GM21423 (cell line): ENCODE measurements around the gene NR3C1.
A peak's percentile ranks its signal among the peaks of the same experiment; 100 is the strongest.

Experiments
- ATAC-seq: cut with Tn5 transposase; IDR thresholded peaks from one replicate; pipeline ENCODE4 v1.9.1; 2021; ENCODE audit warnings: mild to moderate bottlenecking, moderate library complexity; ENCODE audit not compliant: unreplicated experiment

Gene NR3C1

GRCh38 chr5:143403593-143404415, at the start of gene NR3C1:
Gene NR3C1 (minus strand): TSS chr5:143403686. CDS start chr5:143400839, 2,847 bp downstream.
- peak; percentile 64 for ATAC-seq

GRCh38 chr5:143449772-143450171, 46.3 kb upstream of the NR3C1 start:
- no peak for ATAC-seq

- ATAC-seq = no peak
These were observed 45.0 kb upstream of the NR3C1 start for GRCh38 chr5:143448518-143448917.

GRCh38 chr5:143447983-143448382, 44.5 kb upstream of the NR3C1 start:
- no peak for ATAC-seq

DNA sequence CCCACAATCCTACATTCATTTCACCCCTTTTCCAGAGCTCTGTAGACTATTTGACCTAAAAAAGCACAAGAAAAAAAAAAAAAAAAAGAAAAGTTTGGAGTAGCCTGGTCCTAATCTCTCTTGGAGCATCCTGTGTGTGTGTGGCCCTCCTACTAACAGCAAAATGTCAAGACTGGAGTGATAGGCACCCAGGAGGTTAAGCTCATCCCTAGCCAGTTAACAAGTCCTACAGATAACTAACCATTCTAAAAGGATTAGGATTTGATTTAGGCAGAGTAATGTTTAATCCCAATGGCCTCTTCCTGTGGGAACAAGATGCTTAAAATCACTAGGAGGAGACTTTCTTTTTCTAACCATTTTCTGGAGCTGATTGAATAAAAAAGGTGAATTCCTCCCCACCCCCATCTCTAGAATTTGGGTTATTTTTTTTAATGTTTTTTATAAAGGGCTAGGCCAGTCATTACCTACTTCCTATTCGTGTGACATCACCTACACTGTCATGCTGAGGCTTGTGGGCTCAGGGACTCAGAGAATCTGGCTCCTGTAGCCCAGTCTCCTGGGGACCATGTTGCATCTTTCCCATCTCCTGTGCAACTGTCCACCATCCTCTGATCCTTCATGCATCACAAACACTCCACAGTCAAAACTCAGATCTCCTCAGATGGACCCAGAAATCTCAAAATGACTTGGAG, 43.2 kb upstream of the NR3C1 start:
- no peak for ATAC-seq

- no peak for ATAC-seq
These were observed 42.3 kb upstream of the NR3C1 start for GRCh38 chr5:143445776-143446175.

GRCh38 chr5:143443330-143443729, 39.8 kb upstream of the NR3C1 start:
- no peak for ATAC-seq

DNA sequence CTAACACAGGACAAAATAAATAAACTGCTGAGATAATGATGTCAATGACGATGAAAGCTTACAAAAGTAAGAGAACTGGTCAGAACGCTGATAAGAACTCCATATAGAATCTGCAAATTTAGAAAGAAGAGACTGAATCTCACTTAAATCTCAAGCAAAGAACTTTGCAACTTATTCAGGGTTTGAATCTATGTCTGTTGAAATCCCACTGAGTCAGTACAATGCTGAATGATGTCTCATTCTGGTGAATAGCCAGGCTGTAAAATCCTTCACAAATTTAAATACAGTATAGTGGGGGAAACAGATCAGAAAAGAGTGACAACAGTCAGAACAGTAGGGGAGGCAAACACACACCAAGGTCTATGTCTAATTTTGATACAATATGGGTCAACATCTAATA, 38.9 kb upstream of the NR3C1 start:
- no peak for ATAC-seq

- no peak for ATAC-seq
These were observed 37.1 kb upstream of the NR3C1 start for GRCh38 chr5:143440448-143441115.

GRCh38 chr5:143437666-143438273, 34.3 kb upstream of the NR3C1 start:
- no peak for ATAC-seq

GRCh38 chr5:143436871-143437270, 33.4 kb upstream of the NR3C1 start:
- no peak for ATAC-seq

- ATAC-seq = peak; percentile 88
These were observed 31.7 kb upstream of the NR3C1 start for GRCh38 chr5:143435210-143435657.

- ATAC-seq = peak; percentile 28
These were observed 31.0 kb upstream of the NR3C1 start for GRCh38 chr5:143434261-143435209.

DNA sequence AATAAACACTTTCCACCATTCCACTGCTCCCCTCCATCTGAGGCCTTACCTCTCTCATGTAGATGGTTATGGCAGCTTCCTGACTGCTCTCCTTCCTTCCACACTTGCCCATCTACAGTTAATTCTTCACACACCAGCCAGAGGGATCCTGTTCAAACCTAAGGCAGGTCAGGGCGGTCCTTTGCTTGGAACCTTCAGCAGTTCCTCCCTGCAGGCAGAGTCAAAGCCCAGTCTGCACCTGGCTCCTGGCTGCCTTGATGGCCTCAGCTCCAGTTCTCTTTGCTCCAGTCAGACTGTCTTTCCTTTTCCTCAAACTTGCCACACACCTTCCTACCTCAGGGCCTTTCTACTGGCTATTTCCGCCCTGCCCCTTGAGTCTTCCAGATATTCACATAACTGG, 30.2 kb upstream of the NR3C1 start:
- no peak for ATAC-seq

GRCh38 chr5:143432658-143433239, 29.3 kb upstream of the NR3C1 start:
- no peak for ATAC-seq

DNA sequence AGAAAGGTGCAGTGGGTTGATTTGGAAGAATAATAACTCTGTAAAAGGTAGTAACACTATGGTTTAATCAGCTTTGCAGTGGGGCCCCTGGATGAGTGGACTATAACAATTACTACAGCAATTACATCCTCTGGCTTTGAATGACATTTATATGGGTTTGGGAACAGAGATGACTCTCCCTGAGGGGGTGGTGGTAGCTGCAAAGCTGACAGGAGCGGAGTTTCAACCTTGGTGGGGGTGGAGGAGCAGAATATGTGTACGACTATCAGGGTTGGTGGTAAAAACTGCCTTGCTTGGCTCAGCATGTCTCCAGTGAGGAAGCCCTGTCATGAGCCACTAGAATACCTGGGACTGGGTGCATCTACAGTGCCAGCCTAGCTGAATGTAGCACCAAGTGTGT, 28.3 kb upstream of the NR3C1 start:
- ATAC-seq = no peak

DNA sequence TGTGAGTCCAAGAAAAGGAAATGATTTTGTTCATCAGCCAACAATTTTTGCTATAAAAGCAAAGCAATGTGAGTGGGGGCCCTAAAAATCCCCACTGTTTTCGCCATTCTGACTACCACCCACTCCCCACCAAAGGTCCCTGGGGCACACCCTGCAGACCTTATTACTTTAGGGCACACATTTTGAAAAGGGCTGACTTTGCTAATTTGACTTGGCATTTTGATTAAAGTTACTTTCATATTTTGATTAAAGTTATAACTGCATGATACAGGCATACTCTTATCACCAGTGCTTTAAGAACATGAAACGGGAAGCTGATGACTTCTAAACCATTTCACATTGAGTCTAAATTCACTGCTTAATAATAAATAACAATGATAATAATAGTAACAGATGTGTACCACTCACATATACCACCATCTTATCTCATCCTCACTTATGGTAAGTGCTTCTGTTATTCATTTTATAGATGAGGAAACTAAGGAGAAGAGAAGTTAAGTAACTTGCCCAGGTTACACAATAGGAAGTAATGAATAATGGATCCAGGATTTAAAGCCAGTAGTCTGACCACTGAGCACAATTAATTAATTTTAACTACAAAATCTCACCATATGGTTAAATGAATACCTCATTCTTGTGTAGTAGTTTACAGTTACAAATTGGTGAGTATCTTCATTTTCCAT, 25.4 kb upstream of the NR3C1 start:
- no peak for ATAC-seq

DNA sequence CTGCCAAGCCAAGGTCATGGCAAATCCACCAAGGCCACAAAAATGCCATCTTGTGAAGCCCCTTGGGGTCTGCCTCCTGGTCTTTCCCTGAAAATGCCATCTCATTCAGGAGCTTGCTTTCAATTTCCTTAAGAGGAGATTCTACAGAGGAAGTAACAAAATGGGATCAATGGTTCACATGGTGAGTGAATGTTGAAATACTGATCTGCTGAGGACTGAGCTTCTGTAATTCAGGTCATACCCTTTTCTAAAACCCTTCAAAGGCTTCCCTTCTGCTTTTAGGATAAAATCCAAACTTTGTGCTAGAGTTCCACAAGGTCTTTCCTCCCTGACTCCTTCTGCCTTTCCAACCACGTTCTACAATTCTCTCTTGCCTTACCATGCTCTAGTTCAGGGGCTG, 24.7 kb upstream of the NR3C1 start:
- ATAC-seq = no peak

DNA sequence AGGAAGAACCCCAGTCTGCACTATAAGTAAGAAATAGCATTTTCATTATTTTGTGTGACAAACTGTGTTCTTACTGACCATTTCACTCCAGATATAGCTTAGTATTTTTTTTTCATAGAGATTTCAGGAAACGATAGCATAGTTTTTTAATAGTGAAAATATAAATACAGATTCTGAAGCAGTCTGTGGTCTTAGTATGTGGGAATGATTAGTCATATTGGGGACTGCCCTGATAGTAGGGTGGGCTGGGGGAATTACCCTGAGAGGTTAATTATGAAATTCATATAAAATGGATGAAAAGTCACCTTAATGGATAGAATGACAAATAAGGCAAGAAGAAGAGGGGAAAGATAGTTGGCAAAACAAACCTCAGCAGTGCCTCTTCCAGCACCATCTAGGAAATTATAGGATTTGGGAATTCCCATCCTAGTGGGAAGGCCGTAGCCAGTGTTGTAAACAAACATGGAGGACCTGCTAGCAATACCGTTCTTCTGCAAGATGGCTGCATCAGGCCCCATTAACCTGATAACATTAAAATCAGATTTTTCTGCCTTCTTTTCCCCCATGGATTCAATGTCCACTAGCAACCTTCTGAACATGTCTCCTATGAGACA, 23.7 kb upstream of the NR3C1 start:
- ATAC-seq = no peak
